Activated CD4-positive, CD25-positive, alpha-beta regulatory T cell treated with anti-CD3 and anti-CD28 coated beads, Interleukin-2, amount 50 U/mL, for 16 hours (primary cell): Measurements from ENCODE around the gene EPS8L3.
A peak's percentile ranks its signal among the peaks of the same experiment; 100 is the strongest.

Experiments
- DNase-seq: peaks from one replicate; pipeline ENCODE4 v3.0.0-alpha.2; 2020; ENCODE audit warnings: low read depth, low spot score

EPS8L3 gene

DNA sequence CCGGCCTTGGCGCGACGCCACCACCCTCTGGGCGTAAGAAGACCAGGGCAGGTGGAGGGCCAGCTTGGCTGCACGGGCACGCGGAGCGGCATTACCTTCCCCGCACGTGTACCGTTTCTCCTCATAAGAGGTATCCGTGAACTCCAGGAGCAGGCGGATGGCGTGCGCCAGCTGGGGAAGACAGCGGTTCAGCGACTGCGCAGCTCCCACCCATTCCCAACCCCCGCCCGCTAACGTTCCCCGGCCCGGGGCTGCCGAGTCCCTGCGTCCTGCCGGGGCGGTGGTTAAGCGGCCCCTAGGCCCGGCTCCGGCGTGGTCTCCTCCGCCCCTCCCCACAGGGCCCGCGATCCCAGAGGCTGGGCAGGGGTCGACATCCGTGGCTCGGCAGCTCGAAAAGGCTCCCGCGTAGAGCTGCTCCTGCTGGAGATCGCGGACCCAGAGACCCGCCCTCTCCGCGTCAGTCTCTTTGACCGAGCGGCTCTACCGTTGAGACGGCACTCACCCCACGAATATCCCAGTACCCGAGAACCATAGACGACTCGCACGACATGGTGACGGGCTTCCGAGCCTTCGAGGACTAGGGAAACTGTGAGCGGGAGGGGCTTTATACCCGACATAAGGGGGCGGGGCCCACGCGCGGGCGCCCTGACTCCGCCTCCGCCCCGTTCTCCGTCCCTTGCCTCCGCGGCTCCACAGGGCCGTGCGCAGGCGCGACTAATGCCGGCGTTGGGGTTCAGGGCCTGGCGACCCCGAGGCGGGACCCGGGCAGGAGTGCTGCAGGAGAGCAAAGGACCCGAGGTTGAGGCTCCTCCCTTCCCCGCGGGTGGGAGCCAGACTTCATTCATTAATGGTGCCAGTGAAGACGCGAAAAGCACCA is 23.7 kb downstream of the EPS8L3 start:
- peak; percentile 56 for DNase-seq

DNA sequence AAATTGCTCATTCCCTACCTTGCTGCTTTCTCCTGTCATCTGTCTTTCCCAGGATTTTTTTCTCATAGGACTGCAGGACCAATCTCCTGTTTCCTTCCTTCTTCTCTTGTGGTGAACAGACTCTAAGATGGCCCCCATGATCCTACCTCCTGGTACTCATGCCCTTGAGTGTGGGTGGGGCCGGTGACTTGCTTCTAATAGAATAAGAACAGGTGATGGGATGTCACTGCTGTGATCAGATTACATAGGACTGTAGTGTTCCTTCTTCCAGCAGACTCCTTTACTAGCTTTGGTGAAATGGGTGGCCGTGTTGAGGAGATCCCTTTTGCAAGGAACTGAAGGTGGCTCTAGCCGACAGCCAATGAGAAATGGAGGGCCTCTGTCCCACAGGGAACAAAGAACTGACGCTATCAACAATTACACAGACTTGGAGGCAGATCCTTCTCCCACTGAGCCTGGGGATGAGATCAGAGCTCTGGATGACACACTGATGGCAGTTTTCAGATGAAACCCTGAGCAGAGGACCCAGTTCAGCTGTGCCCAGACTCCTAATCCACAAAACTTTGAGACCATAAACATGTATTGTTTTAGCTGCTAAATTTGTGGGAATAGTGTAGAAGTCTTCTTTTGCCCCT is 30.4 kb downstream of the EPS8L3 start:
- DNase-seq = no peak

DNA sequence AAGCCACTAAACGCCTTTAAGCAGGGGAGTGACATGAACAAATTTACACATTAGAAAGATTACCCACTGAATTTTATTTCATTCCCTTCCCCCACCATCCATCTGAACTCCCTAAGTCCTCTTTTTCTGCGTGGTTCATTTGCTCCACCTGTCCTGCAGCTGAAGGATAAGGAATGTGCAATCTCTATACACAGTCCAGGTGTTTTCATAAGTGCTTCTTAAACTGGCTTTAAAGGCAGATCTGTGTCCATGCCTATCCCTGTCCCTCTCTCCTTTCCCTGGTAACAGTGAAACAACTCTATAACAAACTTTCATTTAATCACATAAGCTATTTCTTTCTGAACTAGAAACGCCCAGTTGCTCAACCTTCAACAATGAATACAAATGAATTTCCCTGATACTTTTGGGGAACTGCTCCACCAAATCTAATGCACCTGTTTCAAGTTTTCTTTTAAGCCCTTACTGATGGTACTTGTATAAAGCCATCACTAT is 31.3 kb downstream of the EPS8L3 start:
- DNase-seq = no peak

DNA sequence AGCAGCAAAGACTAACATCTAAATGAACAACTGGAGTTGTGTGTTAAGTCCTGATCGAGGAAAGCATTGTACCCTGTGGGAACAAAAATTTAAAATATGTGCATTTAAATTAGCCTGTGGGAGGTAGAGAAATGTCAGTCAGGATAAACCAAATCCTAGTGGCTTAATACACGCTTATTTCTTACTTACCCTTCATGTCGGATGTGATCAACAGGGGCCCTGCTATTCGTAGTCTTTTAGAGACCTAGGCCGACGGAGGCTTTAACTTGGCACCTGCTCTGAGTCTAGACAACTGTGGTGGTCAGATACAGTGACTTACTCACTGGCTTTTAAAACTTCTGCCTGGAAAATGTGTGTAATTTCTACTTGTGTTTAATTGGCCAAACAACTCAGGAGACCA is 33.1 kb downstream of the EPS8L3 start:
- DNase-seq = no peak

DNA sequence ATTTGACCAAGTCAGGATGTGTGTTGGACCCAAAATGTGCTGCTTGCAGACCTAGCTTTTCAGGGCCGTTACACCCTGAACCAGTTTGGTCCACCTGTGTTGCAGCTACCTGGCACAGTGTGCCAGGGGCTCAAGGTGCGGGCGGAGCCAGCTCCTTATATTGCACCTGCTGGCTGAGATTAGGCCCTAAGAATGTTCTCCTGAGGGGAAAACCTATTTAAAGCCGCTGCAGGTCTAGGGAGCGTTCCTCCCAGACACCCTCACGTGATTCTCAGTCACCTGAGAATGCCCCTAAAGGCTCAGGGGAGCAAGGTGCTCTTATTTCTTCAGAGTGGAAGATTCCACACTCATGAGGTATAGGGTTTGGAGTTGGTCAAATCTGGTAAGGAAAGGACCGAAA is 34.9 kb downstream of the EPS8L3 start:
- DNase-seq = no peak

DNA sequence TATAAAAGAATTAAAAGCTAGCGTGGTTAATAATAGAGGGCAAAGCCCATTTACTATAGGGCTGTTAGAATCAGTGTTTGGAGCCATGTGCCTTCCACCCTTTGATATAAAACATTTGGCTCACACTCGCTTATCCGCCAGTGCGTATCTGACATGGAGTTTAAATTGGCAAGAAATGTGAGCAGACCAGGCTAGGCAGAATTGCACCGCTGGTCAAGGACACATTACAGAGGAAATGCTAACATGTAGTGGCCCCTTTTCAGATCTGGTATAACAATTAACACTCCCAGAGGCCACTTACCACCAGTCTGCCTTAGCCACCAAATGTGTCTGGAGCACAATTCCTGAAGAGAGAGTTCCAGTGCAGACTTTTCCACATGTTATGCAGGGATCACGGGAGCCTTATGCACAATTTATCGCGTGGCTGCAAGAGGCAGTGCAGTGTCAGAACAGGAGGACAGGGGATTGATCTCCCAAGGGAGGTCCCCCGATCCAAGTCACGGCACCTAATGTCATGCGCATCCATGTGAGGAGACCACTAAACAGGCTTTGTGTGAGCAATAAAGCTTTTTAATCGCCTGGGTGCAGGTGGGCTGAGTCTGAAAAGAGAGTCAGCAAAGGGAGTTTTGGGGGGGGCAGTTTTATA is 36.9 kb downstream of the EPS8L3 start:
- DNase-seq = no peak

DNA sequence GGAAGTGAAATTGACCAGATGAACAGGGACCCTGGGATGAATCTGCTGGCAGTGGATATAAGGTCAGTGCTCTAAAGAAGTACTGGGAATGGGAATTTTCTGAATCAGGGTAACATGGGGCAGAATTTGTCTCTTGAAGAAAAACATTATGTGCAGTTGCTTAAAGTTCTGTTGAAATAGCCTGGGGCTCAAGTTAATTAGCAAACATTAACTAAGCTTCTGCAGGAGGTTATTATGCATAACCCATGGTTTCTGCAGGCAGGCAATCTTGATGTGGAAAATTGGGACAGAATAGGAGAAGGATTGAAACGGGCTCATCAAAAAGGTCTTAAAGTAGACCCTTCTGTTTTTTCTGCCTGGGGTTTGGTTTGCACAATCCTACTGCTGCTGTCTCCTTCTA is 37.7 kb downstream of the EPS8L3 start:
- DNase-seq = no peak

DNA sequence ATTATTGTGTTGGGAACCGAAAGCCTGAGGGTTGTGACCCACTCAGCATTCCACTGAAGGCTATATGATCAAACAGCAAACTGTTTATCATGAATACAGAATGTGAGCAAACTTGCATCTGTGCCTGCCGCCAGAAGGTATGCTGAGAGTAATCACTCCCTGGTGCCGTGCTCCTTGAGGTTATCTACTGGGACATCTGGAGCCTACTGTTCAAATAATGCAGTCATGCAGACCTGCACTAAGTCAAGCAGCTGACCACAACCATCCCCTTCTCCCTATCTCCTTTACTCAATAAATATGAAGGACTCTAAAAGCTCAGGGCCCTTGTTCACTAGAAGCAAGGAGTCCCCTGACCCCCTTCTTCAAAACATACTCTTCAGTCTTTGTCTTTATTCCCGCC is 38.2 kb downstream of the EPS8L3 start:
- DNase-seq = no peak

DNA sequence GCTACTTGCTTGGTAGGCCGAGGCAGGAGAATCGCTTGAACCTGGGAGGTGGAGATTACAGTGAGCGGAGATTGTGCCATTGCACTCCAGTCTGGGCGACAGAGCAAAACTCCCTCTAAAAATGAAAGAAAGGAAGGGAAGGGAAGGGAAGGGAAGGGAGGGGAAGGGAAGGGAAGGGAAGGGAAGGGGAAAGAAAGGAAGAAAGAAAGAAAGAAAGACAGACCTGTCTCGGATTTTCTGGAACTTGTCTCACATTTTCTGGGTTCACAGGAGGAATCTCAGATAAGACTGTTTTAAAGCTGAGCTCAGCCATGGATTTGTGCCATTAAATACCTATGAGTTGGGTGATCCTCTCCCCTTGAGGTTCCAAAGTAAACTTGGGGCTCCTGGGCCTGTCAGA is 38.8 kb downstream of the EPS8L3 start:
- no peak for DNase-seq

DNA sequence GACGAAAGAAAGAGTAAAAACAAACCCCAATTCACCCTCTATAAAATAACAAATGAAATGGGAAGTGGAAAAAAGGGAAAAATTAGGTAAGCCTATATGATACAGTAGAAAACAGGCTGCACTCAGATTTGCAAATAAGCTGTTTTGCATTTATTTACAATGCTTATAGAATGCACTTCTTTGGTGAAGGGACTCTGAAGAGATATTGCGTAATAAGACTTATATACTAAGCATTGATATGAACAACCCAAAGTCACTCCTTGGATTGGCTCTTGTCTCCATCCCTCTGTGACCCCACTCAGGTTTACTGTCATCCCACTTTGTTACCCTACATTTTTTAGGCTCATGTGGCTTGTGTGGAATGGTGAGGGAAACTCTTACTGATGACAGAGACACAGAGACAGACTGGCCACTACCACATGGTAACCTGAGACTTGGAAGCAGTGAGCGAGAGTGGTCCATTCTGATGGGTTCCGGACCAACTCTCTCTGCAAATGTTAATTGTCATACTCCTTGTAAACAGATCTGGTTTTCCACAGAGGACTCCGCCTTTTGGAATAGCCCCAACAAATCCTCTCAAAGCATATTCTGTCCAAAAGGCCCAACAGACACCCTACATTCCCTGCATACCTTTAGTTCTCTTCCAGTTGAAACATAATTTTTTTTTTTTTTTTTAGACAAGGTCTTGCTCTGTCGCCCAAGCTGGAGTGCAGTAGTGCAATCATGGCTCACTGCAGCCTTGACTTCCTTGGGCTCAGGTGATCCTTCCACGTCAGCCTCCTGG is 40.6 kb downstream of the EPS8L3 start:
- DNase-seq = no peak

DNA sequence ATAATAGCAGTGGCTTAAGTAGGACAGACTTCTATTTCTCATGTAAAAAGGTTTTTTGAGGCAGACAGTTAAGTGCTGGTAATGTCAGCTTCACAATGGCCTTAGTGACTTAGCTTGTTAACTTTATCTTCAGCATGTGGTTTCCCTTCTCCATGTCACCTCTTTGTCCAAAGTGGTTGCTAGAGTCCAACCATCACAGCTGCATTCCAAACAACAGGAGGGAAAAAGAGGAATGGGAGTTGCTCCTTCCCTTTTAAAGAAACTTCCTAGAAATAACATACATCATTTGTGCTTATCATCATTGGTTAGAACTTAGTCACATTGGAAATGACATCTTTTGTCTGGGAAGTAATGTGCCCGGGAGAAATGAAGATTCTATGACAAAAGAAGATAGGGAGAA is 41.8 kb downstream of the EPS8L3 start:
- no peak for DNase-seq

DNA sequence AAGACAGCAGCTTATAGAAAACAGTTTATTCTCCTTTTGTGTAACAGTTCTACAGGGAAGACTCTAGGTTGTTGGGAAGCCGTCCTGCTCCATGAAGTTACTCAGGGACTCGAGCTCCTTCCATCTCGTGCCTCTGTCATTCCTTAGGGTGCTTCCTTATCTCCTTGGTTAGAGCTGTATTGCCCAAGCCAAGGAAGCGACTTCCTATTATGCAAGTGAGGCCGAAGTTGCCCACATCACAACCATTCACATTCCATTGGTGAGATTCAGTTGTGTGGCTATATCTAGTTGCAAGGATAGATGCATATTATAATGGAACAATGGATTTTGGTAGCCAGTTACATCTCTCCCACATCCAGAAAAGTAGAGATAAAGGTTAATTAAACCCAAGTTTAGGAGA is 42.7 kb downstream of the EPS8L3 start:
- no peak for DNase-seq

DNA sequence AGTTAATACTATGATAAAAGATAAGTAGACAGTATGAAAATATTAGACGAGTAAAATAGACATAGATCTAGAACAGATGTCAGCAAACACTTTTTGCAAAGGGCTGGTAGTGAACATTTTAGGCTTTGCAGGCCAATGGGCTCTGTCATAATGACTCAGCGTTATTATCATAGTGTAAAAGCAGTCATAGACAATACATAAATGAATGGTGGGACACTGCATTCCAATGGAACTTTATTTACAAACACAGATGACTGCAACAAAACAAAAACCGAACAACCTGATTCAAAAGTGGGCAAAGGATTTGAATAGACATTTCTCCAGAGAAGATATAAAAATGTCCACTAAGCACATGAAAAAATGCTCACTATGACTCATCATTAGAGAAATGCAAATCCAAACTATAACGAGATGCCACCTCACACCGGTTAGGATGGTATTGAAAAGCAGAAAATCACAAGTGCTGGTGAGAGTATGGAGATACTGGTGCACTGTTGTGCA is 44.3 kb downstream of the EPS8L3 start:
- DNase-seq = no peak

DNA sequence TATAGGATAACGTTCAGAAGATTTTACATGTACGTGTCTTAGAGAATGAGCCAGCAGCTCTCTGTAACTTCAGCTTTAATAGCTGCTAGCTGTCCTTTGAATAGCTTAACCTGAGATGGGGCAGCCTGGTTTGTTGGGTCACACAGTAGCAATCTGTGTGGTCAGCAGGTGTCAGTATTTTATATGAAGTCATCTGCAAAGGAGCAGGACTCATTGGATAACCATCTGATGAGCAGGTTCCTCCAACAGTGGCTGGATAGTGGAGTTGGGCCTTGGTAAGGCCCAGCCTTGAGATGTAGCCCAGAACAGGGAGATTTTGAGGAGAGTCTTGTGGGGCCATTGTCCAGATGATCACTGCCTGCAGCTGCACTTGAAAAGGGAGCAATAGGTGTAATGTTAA is 45.2 kb downstream of the EPS8L3 start:
- DNase-seq = no peak

DNA sequence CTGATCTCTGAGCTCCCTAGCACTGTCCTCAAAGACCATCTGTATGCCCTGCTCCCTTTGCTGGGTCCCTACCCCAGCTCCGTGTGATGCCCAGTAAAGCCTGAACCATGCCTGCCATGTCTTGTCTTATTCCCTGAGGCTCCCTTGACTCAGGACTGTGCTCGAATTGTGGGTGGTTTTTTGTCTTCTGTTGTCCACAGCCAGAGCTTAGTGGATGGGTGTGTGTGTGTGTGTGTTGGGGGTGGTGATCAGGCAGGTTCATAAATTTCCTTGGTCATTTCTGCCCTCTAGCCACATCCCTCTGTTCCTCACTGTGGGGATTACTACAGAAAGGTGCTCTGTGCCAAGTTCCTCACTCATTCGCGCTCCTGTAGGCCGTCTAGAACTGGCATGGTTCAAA is 46.0 kb downstream of the EPS8L3 start:
- no peak for DNase-seq

DNA sequence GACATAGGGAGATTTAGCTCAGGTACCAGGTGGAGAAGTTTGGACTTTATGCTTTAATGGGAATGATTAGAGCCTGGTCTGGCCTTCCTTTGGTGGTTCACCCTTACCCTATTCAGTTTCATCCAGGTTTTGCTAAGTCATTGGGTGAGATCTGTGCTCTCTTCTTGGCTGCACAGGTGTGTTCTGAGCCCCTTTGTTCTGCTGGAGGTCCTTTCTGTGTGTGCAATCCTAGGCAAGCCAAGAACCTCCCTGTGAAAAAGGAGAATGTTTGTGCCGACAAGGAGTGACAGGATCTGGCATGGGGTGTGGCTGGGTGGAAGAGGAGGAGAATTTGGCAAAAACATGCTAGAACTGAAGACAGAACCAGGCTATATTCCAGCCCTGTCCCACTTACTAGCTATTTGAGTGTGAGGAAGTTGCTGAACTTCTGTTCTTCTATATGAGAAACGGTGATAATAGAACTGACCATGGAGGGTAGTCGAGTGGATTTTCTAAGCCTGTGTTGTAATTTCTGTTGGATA is 47.1 kb downstream of the EPS8L3 start:
- DNase-seq = no peak

DNA sequence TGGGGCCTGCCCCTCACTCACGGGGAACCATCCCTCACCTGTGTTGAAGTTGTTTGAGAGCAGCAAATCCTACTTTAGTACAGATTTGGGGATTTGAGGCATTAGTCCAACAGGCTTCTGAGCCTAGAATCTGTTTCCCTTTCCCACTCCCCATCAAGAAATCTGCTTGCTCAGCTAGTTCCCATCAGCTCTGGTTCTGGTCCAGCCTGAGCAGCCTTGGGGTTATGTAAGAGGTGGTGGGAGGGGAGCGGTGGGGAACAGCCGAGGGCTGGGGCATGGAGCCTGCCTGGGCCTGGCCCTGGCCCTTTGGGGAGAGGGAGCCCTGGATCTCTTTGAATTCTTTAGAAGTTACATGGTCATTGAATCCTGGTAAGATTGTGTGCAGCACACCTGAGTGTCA is 47.6 kb downstream of the EPS8L3 start:
- DNase-seq = no peak

DNA sequence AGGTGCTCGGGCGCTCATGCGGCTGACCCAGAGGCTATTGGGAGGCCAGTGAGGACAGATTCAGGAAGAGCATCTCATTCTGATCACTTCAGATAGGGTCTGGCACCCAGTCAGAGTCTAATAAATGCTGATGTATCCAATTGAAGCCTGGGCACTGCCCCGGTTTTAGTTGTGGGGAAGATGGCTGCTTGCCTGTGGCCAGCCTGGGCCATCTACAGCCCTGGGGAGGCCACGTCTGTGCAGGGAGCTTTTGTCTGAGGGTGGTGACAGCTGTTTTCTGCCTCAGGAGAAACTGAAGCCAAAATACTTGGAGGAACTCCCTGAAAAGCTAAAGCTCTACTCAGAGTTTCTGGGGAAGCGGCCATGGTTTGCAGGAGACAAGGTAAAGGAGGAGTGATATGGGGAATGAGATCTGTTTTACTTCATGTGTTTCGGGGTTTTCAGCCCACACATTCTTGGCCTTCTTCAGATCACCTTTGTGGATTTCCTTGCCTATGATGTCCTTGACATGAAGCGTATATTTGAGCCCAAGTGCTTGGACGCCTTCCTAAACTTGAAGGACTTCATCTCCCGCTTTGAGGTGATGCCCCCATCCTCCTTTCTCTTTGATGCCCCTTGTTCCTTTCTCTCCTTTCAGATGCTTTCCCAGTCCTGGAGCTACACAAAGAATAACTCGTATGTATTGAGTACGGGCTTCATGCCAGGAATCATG is 48.9 kb downstream of the EPS8L3 start:
- no peak for DNase-seq

DNA sequence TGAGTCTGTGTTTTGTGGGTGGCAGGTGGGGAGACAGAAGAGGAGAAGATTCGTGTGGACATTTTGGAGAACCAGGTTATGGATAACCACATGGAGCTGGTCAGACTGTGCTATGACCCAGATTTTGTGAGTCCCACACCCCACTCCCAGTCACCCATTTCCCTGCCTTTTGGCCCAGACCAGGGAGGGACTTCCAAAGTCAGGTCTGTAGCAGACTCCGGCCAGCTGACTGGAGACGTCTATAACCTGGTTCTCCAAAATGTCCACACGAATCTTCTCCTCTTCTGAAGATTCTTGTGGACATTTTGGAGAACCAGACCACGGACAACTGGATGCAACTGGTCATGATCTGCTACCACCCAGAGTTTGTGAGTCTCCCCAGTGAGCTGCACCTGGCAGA is 50.1 kb downstream of the EPS8L3 start:
- DNase-seq = no peak

DNA sequence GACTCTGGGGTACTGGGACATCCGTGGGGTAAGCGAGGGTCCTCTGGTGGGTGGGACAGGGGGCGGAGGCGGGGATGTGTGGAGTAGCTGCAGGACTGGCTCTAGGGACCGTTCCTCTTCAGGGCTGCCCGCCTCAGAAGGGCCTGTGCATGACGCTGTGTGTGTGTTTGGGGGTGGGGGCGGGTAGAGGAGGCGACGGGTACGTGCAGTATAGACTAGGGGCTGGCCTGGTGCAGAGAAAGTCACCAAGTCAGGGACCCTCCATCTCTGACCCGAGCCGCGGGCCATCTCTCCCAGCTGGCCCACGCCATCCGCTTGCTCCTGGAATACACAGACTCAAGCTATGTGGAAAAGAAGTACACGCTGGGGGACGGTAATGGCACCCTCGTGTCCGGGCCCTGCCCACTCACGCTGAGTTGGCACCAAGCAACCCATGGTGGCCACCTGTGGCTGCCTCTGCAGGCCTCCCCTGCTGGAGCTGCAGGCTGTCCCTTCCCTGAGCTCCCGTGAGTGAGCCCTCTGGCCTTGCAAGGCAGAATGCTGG is 51.3 kb downstream of the EPS8L3 start:
- no peak for DNase-seq
